ENCODE measurements around the gene SPEM1. TPM values are rescaled to one million over a fixed set of nuclear protein-coding genes. Genes with fewer than 3 reads are reported as not detected.

Gene SPEM1
- total RNA-seq, 1 experiment from 2014 or later = 0.33 TPM

DNA sequence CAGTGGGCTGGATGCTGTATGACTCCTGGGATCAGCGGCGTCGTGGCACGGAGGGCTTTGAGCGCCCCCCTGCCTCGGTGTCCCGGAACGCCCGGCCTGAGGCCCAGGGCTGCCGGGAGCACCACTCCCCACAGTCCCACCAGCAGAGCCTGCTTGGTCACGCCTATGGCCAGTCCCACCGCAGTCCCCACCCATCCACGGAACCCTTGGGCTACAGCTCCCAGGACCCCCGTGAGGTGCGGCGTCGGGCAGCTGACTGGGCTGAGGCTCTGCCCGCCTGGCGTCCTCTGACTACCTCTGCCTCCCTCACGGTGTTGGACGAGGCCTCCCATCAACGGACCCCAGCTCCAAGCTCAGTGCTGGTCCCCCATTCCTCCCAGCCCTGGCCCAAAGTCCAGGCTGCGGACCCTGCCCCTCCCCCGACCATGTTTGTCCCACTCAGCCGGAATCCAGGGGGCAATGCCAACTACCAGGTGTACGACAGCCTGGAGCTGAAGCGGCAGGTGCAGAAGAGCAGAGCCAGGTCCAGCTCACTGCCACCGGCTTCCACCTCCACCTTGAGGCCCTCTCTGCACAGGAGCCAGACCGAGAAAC lies 6.9 kb downstream of the SPEM1 start:
- Mint-ChIP-seq H3K27me3 (ENCODE audit: low read depth) (peaks cover 13% of the 10 kb centered on the region), H3K4me1 (no peaks in the 10 kb centered on the region), H3K4me3 (no peak overlapping the region), H3K36me3 (ENCODE audit: insufficient read depth in 1 of 3, low read depth in 3 of 3) (no peaks in the 10 kb centered on the region), H3K27ac (no peak overlapping the region), H3K9me3 (no peaks in the 10 kb centered on the region; a peak in 1 of 5 replicates)
- Histone ChIP-seq H2BK20ac (ENCODE audit: low read depth, low read length, poor library complexity, severe bottlenecking) (no peak overlapping the region), H2BK15ac (ENCODE audit: low read depth, low read length) (no peak overlapping the region), H3K23ac (ENCODE audit: insufficient read length, low read depth, low read length) (no peak overlapping the region), H3K23me2 (ENCODE audit: insufficient read length, low read depth, low read length, poor library complexity, severe bottlenecking) (no peaks in the 10 kb centered on the region), H4K8ac (replicated peaks; ENCODE audit: insufficient read length, low read depth, low read length) (no peak overlapping the region), H3K4me2 (ENCODE audit: insufficient read depth, insufficient read length, low read length) (no peak overlapping the region), H3K4ac (ENCODE audit: low read depth, low read length) (no peak overlapping the region), H2BK120ac (ENCODE audit: low read depth, low read length, poor library complexity, severe bottlenecking) (no peak overlapping the region), H2AFZ (ENCODE audit: low read length) (no peak overlapping the region), H4K91ac (ENCODE audit: insufficient read length, low read depth, low read length) (no peak overlapping the region), H3K27ac (ENCODE audit: insufficient read length, low read depth, low read length) (no peak overlapping the region), H3K4me1 (ENCODE audit: insufficient read depth, low read length) (no peaks in the 10 kb centered on the region), H2AK5ac (ENCODE audit: insufficient read length, low read length) (no peak overlapping the region), H4K5ac (ENCODE audit: insufficient read length, low read depth, low read length) (no peak overlapping the region), H3K9me3 (ENCODE audit: control insufficient read depth, low read depth, low read length) (no peaks in the 10 kb centered on the region), H2BK5ac (ENCODE audit: insufficient read length, low read length) (no peak overlapping the region), H3K27me3 (ENCODE audit: insufficient read depth, low read length) (no peaks in the 10 kb centered on the region; the same call in 1 of the 2 replicates), H4K20me1 (ENCODE audit: control insufficient read depth, insufficient read depth, insufficient read length) (no peaks in the 10 kb centered on the region), H3T11ph (ENCODE audit: low read length) (no peak overlapping the region), H2BK12ac (ENCODE audit: insufficient read length, low read depth, low read length) (no peak overlapping the region), H3K9ac (ENCODE audit: extremely low read depth, insufficient read length, low read length) (no peak overlapping the region), H3K18ac (ENCODE audit: insufficient read length, low read depth, low read length) (no peak overlapping the region), H3K79me1 (ENCODE audit: insufficient read depth, low read depth, low read length, poor library complexity, severe bottlenecking) (no peaks in the 10 kb centered on the region), H3K56ac (ENCODE audit: insufficient read length, low read depth, low read length) (no peak overlapping the region), H3K79me2 (ENCODE audit: insufficient read depth, low read length) (no peaks in the 10 kb centered on the region), H3K14ac (ENCODE audit: insufficient read depth, low read length) (no peak overlapping the region; the same call in 1 of the 2 replicates)
- no peak for DNase-seq
- no CpG with 5 or more reads among the region's 29 CpGs for WGBS (ENCODE audit: extremely low coverage, insufficient read length, low lambda C conversion rate)
- TF ChIP-seq, protein P1, sequence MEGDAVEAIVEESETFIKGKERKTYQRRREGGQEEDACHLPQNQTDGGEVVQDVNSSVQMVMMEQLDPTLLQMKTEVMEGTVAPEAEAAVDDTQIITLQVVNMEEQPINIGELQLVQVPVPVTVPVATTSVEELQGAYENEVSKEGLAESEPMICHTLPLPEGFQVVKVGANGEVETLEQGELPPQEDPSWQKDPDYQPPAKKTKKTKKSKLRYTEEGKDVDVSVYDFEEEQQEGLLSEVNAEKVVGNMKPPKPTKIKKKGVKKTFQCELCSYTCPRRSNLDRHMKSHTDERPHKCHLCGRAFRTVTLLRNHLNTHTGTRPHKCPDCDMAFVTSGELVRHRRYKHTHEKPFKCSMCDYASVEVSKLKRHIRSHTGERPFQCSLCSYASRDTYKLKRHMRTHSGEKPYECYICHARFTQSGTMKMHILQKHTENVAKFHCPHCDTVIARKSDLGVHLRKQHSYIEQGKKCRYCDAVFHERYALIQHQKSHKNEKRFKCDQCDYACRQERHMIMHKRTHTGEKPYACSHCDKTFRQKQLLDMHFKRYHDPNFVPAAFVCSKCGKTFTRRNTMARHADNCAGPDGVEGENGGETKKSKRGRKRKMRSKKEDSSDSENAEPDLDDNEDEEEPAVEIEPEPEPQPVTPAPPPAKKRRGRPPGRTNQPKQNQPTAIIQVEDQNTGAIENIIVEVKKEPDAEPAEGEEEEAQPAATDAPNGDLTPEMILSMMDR (conservative IDR thresholded peaks at IDR 0.05) = no peak
